Right atrium auricular region (tissue), 2 donors: ENCODE measurements around the gene KCNJ11. TPM values are rescaled to one million over a fixed set of nuclear protein-coding genes. Genes with fewer than 3 reads are reported as not detected.
A peak's percentile ranks its signal among the peaks of the same experiment; 100 is the strongest.

Experiments used
- DNase-seq: peaks from one replicate; pipeline ENCODE4 v3.0.0-alpha.2; 2019; ENCODE audit warnings: low spot score
- H3K27ac ChIP-seq, 2 donors: fragments of 200-600 bp; sonication (generic); 1 replicate in 1 of 2; 2 replicates in 1 of 2; pipeline ENCODE4 v1.5.1; 2016 to 2019
- H3K27me3 ChIP-seq, 2 donors: fragments of 200-600 bp; sonication (generic); one replicate each; pipeline versions ENCODE4 v1.5.1 to v1.6.0; 2017 to 2019
- H3K36me3 ChIP-seq: fragments of 200-600 bp; sonication (generic); one replicate; pipeline ENCODE4 v1.5.1; 2016
- H3K4me1 ChIP-seq, 2 donors: fragments of 200-600 bp; sonication (generic); one replicate each; pipeline versions ENCODE4 v1.5.1 to v1.6.0; 2017 to 2019
- H3K4me3 ChIP-seq, 2 donors: fragments of 200-600 bp; sonication (generic); 1 replicate in 1 of 2; 2 replicates in 1 of 2; pipeline ENCODE4 v1.5.1; 2017 to 2019; ENCODE audit warnings: mild to moderate bottlenecking in 1 of 2, moderate library complexity in 1 of 2
- H3K9me3 ChIP-seq, 2 donors: fragments of 200-600 bp; sonication (generic); one replicate each; pipeline ENCODE4 v1.5.1; 2019
- total RNA-seq, 2 donors: library from RNA; depleted of rRNA; stranded (reverse); fragments of >200 nt; gene quantifications; one replicate each; pipeline ENCODE4 v1.1.0, GENCODE V29; 2016
- TF ChIP-seq, protein P1 (sequence below), 2 donors: fragments of 200-600 bp; sonication (generic); IDR thresholded peaks; one replicate each; pipeline ENCODE4 v1.5.1; 2019; ENCODE audit warnings: antibody characterized with exemption in 2 of 2

Gene KCNJ11
- total RNA-seq, 2 donors from 2014 or later = 18.7 to 19.5 TPM

GRCh38 chr11:17353821-17354600, 34.4 kb downstream of the KCNJ11 start:
- Histone ChIP-seq H3K27me3 (no peaks in the 10 kb centered on the region), H3K27ac (peak overlapping the region; percentile 85 to 87)
- TF ChIP-seq, protein P1, sequence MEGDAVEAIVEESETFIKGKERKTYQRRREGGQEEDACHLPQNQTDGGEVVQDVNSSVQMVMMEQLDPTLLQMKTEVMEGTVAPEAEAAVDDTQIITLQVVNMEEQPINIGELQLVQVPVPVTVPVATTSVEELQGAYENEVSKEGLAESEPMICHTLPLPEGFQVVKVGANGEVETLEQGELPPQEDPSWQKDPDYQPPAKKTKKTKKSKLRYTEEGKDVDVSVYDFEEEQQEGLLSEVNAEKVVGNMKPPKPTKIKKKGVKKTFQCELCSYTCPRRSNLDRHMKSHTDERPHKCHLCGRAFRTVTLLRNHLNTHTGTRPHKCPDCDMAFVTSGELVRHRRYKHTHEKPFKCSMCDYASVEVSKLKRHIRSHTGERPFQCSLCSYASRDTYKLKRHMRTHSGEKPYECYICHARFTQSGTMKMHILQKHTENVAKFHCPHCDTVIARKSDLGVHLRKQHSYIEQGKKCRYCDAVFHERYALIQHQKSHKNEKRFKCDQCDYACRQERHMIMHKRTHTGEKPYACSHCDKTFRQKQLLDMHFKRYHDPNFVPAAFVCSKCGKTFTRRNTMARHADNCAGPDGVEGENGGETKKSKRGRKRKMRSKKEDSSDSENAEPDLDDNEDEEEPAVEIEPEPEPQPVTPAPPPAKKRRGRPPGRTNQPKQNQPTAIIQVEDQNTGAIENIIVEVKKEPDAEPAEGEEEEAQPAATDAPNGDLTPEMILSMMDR (IDR thresholded peaks at IDR 0.05) = no peak

DNA sequence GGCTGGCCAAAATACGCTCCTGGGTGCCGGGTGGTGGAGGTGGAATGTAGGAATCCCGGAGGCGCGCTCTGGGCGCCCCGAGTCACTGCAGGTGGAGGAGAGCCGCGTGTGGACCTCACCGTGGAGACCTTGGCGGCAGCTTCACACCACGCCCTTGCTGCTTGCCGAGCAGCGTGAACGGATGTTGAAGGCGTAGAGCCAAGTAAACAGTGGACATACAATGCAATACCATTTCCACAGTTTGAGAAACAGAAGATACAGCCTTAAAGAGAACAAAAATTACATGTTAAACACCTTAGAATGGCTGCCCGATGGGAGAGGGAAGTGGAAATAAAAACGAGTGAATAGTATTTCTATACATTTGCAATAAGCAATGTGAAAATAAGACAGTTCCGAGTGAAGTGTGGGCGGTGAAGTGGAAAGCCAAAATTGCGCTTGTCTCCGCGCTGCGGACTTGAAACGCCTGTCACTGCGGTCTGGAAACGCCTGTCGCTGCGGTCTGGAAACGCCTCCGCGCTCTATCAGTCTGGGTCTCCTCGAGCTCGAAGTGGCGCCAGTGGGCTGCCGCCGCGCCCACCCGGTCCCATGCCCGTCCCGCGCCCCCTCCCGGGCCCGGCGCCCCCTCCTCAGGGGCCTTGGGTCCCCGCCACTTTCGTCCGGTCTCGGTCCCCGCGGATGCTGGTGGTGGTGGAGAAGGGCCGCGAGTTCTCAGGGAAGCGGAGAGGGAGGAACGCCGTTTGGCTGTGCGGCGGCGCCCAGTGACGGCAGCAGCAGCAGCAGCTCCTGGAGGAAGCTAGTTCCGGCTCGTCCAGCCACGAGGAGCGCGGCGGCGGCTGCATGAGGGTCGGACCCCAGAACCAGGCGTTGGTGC, 35.3 kb downstream of the KCNJ11 start:
- no peaks in the 10 kb centered on the region for H3K27me3 ChIP-seq
- no peaks in the 10 kb centered on the region for H3K36me3 ChIP-seq
- H3K27ac ChIP-seq = peak overlapping the region; percentile 85 to 87
- TF ChIP-seq, protein P1 (IDR thresholded peaks at IDR 0.05) = peak in 1 of 2 donors; percentile 30
- peak; percentile 77 for DNase-seq
- H3K9me3 ChIP-seq = no peaks in the 10 kb centered on the region
- peak overlapping the region; percentile 62 to 73 for H3K4me3 ChIP-seq
- H3K4me1 ChIP-seq = peaks cover 0 to 25% of the 10 kb centered on the region in 2 donors

More at GRCh38 chr11:17353821-17354600, 34.4 kb downstream of the KCNJ11 start:
- H3K9me3 ChIP-seq = no peaks in the 10 kb centered on the region
- peaks cover 0 to 25% of the 10 kb centered on the region in 2 donors for H3K4me1 ChIP-seq
- peak overlapping the region; percentile 62 to 73 for H3K4me3 ChIP-seq
- no peak for DNase-seq
- peaks cover under 1% of the 10 kb centered on the region for H3K36me3 ChIP-seq

DNA sequence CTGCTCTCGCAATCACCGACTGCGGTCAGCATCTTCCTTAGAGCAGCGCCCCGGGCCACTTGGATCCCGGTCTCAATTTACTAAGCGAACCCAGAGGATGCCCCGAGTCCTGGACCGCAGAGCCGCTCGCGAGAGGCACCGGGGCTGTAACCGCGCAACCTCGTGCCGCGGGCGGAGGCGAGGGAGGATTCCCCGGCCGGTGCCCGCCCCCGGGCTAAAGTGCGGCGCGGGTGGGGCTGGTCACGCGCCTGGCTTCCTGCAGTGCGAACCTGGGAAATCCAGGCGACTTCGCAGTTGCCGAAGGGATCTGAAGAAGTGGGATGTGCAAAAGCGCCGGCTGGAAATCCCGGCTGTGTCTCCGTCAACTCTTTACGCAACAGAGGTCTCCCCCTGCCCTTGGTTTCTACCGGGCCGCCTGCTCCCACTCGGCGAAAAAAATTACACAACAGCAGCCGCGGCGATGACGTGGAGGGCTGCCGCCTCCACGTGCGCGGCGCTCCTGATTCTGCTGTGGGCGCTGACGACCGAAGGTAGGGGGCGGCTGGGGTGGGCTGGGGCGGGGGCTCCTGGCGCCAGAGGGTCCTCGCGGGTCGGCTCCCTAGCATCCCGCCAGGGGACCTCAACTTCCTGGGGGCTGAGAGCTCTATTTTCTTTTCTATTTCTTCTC, 36.8 kb downstream of the KCNJ11 start, which contains the start of gene NCR3LG1:
TSS of gene NCR3LG1 (plus strand) at position 291 of the 667 bp plus-strand sequence. CDS start at position 461, 170 bp downstream.
- H3K27me3 ChIP-seq = no peaks in the 10 kb centered on the region
- H3K4me1 ChIP-seq = peaks cover 0 to 25% of the 10 kb centered on the region in 2 donors
- no peaks in the 10 kb centered on the region for H3K36me3 ChIP-seq
- no peaks in the 10 kb centered on the region for H3K9me3 ChIP-seq
- DNase-seq = peak; percentile 79
- TF ChIP-seq, protein P1 (IDR thresholded peaks at IDR 0.05) = no peak
- peak within 1 kb of the TSS; percentile 85 to 87 for H3K27ac ChIP-seq
- peak within 1 kb of the TSS; percentile 62 to 73 for H3K4me3 ChIP-seq

GRCh38 chr11:17351172-17351509, 37.3 kb downstream of the KCNJ11 start:
- Histone ChIP-seq H3K4me3 (peak overlapping the region; percentile 62 to 73), H3K9me3 (no peaks in the 10 kb centered on the region), H3K27me3 (no peaks in the 10 kb centered on the region), H3K36me3 (no peaks in the 10 kb centered on the region), H3K4me1 (peaks cover 0 to 25% of the 10 kb centered on the region in 2 donors), H3K27ac (peak overlapping the region; percentile 49 to 87)
- DNase-seq = no peak
- TF ChIP-seq, protein P1 (IDR thresholded peaks at IDR 0.05) = peak in 1 of 2 donors; percentile 10

DNA sequence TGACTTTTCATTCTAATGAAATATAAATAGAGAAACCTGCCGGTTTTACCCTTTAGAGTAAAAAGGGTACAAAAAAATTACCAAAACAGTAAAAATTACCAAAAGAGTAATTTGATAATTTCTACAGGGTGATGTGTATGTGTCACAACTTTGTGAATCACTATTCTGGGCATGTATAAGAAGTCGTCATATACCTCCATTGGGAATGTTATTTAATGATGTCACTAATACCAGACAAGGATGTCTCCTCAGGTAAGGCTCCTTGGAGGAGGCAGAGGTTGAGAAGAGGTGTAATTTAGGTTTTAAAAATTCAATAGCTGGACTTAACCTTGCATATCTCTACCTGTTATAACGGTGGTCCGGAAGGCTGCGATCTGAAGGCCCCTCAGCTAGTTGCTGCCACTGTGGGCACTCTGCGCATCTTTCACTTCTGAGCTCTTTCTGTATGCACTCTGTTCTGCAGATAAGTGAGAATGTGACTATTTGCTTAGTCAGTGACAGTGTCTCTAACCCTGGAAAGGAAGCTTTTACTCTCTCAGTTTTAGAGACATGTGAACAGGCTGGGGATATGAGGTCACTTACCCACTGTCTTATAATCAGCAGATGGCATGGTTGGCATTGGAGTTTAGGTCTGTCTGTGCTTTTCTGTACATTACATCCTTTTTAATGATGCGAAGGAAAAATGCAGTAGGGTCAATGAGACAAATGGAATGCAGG, 37.8 kb downstream of the KCNJ11 start:
- no peaks in the 10 kb centered on the region for H3K27me3 ChIP-seq
- H3K27ac ChIP-seq = no peak overlapping the region
- H3K4me3 ChIP-seq = no peak overlapping the region
- no peaks in the 10 kb centered on the region for H3K36me3 ChIP-seq
- TF ChIP-seq, protein P1 (IDR thresholded peaks at IDR 0.05) = no peak
- no peak for DNase-seq
- peaks cover 0 to 25% of the 10 kb centered on the region in 2 donors for H3K4me1 ChIP-seq
- H3K9me3 ChIP-seq = no peaks in the 10 kb centered on the region
